Brain microvascular endothelial cell (primary cell): ENCODE results near the gene ROR1.
A peak's percentile ranks its signal among the peaks of the same experiment; 100 is the strongest.

Experiments used
- DNase-seq: peaks from one replicate; pipeline ENCODE4 v3.0.0-alpha.2; 2020
- H3K27ac ChIP-seq: fragments of 250-450 bp; sonication (Bioruptor Pico); 2 replicates; pipeline ENCODE4 v1.5.1; 2020; ENCODE audit warnings: mild to moderate bottlenecking, moderate library complexity
- H3K27me3 ChIP-seq: fragments of 250-450 bp; sonication (Bioruptor Pico); replicated peaks from 2 replicates; pipeline ENCODE4 v1.5.1; 2020; ENCODE audit warnings: mild to moderate bottlenecking
- H3K36me3 ChIP-seq: fragments of 250-450 bp; sonication (Bioruptor Pico); replicated peaks from 2 replicates; pipeline ENCODE4 v1.5.1; 2020; ENCODE audit warnings: mild to moderate bottlenecking
- H3K4me3 ChIP-seq: 2 replicates; pipeline ENCODE4 v1.5.1; 2011; ENCODE audit warnings: low read depth, mild to moderate bottlenecking, control low read depth, low read length, moderate library complexity
- in situ Hi-C: cut with HindIII; loops from 2 replicates; pipeline ENCODE4 v1.10.0; 2017; ENCODE audit warnings: low sequenced_read_pairs, low pct_ligation_motif_present
- TF ChIP-seq, protein P1 (sequence below): IDR thresholded peaks from 2 replicates; pipeline ENCODE4 v1.5.1; 2011; ENCODE audit warnings: low read depth, mild to moderate bottlenecking, moderate library complexity, low read length, control low read depth, inconsistent platforms; ENCODE audit errors: missing control alignments

ROR1 gene

DNA sequence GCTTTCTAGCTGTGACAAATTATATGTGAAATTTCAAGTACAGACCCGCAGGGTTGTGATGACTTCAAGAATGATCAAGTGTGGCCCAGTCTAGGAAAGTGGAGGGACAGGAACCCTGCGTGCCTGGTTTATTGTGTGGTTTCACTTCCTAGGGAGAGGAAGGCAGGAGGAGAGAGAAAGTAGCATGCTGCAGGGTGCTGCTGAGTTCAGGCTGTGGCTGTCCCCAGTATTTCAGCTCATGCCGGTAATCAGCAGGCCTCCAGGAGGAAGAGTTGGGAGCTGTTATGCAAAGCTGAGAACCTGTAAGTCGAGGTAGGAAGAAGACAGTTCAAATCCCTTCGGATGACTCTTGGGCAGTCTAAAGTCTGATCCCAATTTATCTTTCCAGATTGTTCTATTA is 140.4 kb downstream of the ROR1 start:
- in situ Hi-C loops: loop anchor here (25.0 kb wide), 1 partner anchor 323 kb away; no protein-coding TSS in a partner anchor
- Histone ChIP-seq H3K36me3 (no peaks in the 10 kb centered on the region), H3K4me3 (no peak overlapping the region), H3K27me3 (no peaks in the 10 kb centered on the region), H3K27ac (no peak overlapping the region)
- DNase-seq: no peak
- TF ChIP-seq, protein P1, sequence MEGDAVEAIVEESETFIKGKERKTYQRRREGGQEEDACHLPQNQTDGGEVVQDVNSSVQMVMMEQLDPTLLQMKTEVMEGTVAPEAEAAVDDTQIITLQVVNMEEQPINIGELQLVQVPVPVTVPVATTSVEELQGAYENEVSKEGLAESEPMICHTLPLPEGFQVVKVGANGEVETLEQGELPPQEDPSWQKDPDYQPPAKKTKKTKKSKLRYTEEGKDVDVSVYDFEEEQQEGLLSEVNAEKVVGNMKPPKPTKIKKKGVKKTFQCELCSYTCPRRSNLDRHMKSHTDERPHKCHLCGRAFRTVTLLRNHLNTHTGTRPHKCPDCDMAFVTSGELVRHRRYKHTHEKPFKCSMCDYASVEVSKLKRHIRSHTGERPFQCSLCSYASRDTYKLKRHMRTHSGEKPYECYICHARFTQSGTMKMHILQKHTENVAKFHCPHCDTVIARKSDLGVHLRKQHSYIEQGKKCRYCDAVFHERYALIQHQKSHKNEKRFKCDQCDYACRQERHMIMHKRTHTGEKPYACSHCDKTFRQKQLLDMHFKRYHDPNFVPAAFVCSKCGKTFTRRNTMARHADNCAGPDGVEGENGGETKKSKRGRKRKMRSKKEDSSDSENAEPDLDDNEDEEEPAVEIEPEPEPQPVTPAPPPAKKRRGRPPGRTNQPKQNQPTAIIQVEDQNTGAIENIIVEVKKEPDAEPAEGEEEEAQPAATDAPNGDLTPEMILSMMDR: no peak

DNA sequence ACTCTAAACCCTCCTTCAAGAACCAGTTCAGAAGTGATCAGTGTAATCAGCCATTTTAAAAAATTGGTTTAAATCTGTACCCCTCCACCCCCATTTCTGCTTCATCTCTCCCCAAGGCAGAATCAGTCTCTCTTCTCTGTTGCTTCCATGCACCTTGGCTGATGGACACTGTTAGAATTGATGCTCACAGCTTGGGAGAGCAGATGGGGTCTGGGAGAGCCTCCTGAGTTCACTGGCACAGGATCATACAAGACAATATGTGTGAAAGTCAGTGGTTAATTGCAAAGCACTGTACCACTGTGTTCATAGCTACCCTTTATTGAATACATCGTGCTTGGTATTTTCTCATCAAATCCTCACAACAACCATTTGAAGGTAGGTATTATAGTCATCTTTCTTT is 140.9 kb downstream of the ROR1 start:
- no peak for DNase-seq
- TF ChIP-seq, protein P1: no peak
- no peak overlapping the region for H3K27ac ChIP-seq
- H3K4me3 ChIP-seq: no peak overlapping the region
- H3K36me3 ChIP-seq: no peaks in the 10 kb centered on the region
- H3K27me3 ChIP-seq: no peaks in the 10 kb centered on the region
- in situ Hi-C loops: loop anchor here (25.0 kb wide), 1 partner anchor 323 kb away; no protein-coding TSS in a partner anchor

- TF ChIP-seq, protein P1: peak; percentile 63
- Histone ChIP-seq H3K27ac (no peak overlapping the region), H3K4me3 (no peak overlapping the region), H3K27me3 (no peaks in the 10 kb centered on the region), H3K36me3 (no peaks in the 10 kb centered on the region)
- in situ Hi-C loops: loop anchor here (25.0 kb wide), 1 partner anchor 322 kb away; no protein-coding TSS in a partner anchor
- DNase-seq: no peak
These were observed 141.3 kb downstream of the ROR1 start for GRCh38 chr1:63915121-63915520.

- Histone ChIP-seq H3K27ac (no peak overlapping the region), H3K27me3 (no peaks in the 10 kb centered on the region), H3K36me3 (no peaks in the 10 kb centered on the region), H3K4me3 (no peak overlapping the region)
- in situ Hi-C loops: loop anchor here (25.0 kb wide), 1 partner anchor 321 kb away; no protein-coding TSS in a partner anchor
- DNase-seq: no peak
- TF ChIP-seq, protein P1: no peak
These were observed 142.9 kb downstream of the ROR1 start for GRCh38 chr1:63916485-63917360.

GRCh38 chr1:63917571-63918417 is 144.0 kb downstream of the ROR1 start:
- Histone ChIP-seq H3K4me3 (no peak overlapping the region), H3K27me3 (no peaks in the 10 kb centered on the region), H3K36me3 (no peaks in the 10 kb centered on the region), H3K27ac (no peak overlapping the region)
- in situ Hi-C loops: loop anchor here (25.0 kb wide), 1 partner anchor 320 kb away; no protein-coding TSS in a partner anchor
- DNase-seq: no peak
- TF ChIP-seq, protein P1: peak; percentile 54
